ENCODE results near the gene TLE7. TPM values are rescaled to one million over a fixed set of nuclear protein-coding genes. Genes with fewer than 3 reads are reported as not detected.
A peak's percentile ranks its signal among the peaks of the same experiment; 100 is the strongest.

The TLE7 gene
- total RNA-seq, 2 experiments from 2014 or later = not detected

- ChIA-PET POLR2A (no interaction called here), CTCF (no interaction called here)
- Mint-ChIP-seq H3K27ac (no peak overlapping the region), H3K27me3 (peaks cover 6% of the 10 kb centered on the region), H3K4me1 (no peaks in the 10 kb centered on the region), H3K4me3 (no peak overlapping the region), H3K9me3 (ENCODE audit: low read depth) (no peaks in the 10 kb centered on the region), H3K36me3 (ENCODE audit: low read depth) (no peaks in the 10 kb centered on the region)
- DNase-seq (no peak), ATAC-seq (no peak)
- intact Hi-C loops (cut with DNase I, micrococcal nuclease) = no loop called here
Measured at GRCh38 chr16:71396594-71396993, 45.3 kb downstream of the TLE7 start.

DNA sequence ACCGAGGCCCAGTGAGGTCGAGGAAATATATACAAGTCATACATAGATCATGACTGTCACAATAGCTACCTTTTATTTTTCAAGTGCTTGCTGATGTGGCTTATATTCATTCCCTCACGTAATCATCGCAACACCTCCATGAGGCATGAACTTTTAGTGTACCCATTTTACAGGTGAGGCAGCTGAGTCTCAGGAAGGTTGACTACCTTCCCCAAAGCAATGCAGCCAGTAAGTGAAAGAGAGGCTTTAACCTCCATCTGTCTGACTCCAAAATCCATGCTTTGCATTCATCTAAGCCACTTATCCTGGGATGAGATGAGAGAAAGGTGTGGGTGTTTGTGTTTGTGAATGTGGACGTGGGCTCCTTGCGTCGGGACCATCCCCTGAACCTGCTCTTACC is 52.5 kb downstream of the TLE7 start:
- no peaks in the 10 kb centered on the region for H3K9me3 Mint-ChIP-seq (ENCODE audit: low read depth)
- DNase-seq (no peak), ATAC-seq (no peak)
- H3K4me1 Mint-ChIP-seq = peaks cover under 1% of the 10 kb centered on the region
- H3K4me3 Mint-ChIP-seq = no peak overlapping the region
- CTCF ChIA-PET = no interaction called here
- intact Hi-C loops (cut with DNase I, micrococcal nuclease) = no loop called here
- H3K27ac Mint-ChIP-seq = no peak overlapping the region
- POLR2A ChIA-PET = no interaction called here
- no peaks in the 10 kb centered on the region for H3K36me3 Mint-ChIP-seq (ENCODE audit: low read depth)
- peaks cover 18% of the 10 kb centered on the region for H3K27me3 Mint-ChIP-seq

DNA sequence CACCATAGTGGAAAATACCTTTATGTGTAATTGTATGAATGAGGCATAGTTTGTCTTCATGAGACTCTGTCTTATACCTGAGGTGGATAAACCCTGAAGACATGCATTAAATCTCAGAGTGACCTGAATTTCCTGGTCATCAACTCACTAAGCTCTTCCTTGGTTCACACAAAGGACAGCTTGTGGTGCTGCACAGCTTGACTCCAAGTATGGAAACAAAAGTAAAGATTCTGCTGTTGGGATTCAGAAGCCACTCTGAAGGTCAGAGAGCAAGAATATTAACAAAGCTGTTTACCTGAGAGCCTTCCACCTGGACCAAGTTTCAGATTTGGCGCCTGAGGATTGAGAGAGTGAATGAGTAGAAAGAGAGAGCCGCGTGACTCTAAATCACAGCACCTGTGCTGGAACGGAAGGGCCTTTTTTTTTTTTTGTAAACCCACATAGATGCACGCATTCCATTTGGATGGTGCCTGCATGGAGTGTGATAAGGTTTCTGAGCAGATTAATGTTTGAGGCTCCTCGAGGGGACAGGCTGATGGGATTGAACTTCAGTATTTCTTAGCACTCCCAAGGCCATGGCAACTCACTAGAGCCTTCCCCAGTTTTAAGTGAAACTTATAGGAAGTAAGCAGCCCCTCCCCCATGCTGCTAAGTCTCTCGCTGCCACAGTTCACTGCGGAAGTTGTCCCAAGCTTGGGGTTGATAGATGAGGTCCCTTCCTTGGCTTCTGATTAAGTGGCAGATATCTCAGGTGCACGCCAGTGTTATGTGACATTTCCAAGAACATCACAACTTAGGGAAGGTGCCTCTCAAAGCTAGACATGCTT is 54.6 kb downstream of the TLE7 start:
- ChIA-PET CTCF (interaction anchor here (1.0 to 1.6 kb wide), 2 partner anchors 20 to 25 kb away, joined by 3 to 4 read pairs; no protein-coding TSS in a partner anchor), POLR2A (no interaction called here)
- Mint-ChIP-seq H3K36me3 (ENCODE audit: low read depth) (no peaks in the 10 kb centered on the region), H3K4me1 (peaks cover 2% of the 10 kb centered on the region), H3K4me3 (no peak overlapping the region), H3K27me3 (peaks cover 21% of the 10 kb centered on the region), H3K9me3 (ENCODE audit: low read depth) (no peaks in the 10 kb centered on the region), H3K27ac (no peak overlapping the region)
- ATAC-seq (no peak), DNase-seq (no peak)
- intact Hi-C loops (cut with DNase I, micrococcal nuclease) = no loop called here

GRCh38 chr16:71384073-71384724 is 57.7 kb downstream of the TLE7 start:
- POLR2A ChIA-PET = no interaction called here

GRCh38 chr16:71383054-71383773 is 58.6 kb downstream of the TLE7 start:
- ChIA-PET CTCF (no interaction called here), POLR2A (no interaction called here)
- intact Hi-C loops (cut with DNase I, micrococcal nuclease) = no loop called here
- ATAC-seq (peak; percentile 83), DNase-seq (peak; percentile 36)
- Mint-ChIP-seq H3K4me1 (peaks cover 2% of the 10 kb centered on the region), H3K27ac (no peak overlapping the region), H3K27me3 (peaks cover 18% of the 10 kb centered on the region), H3K4me3 (no peak overlapping the region), H3K36me3 (ENCODE audit: low read depth) (no peaks in the 10 kb centered on the region), H3K9me3 (ENCODE audit: low read depth) (no peaks in the 10 kb centered on the region)

More at GRCh38 chr16:71384073-71384724, 57.7 kb downstream of the TLE7 start:
- intact Hi-C loops (cut with DNase I, micrococcal nuclease) = no loop called here
- H3K4me3 Mint-ChIP-seq = no peak overlapping the region
- CTCF ChIA-PET = no interaction called here
- peaks cover 15% of the 10 kb centered on the region for H3K27me3 Mint-ChIP-seq
- no peaks in the 10 kb centered on the region for H3K36me3 Mint-ChIP-seq (ENCODE audit: low read depth)
- H3K9me3 Mint-ChIP-seq (ENCODE audit: low read depth) = no peaks in the 10 kb centered on the region
- no peak for DNase-seq
- H3K27ac Mint-ChIP-seq = no peak overlapping the region
- no peak for ATAC-seq
- peaks cover 2% of the 10 kb centered on the region for H3K4me1 Mint-ChIP-seq

DNA sequence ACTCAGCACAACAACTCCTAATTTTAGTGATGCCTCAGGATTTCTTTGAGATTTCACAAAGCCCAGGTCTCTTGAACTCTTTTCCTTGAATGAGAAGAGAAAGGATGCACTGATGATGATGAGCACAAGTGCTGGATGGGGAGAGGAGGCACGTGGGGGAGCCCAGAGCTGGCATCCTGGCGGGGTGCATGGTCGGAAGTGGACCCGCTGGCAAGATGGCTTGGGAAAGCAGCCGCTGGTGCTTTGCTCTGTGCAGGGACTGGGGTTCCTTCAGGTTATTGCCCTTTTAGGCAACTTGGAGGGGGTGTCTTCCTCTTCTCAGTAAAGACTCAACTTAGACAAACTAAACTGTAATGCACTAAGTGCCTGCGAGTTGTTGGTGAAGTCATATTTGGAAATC is 61.0 kb downstream of the TLE7 start:
- no peak for ATAC-seq
- Mint-ChIP-seq H3K4me1 (peaks cover 2% of the 10 kb centered on the region), H3K4me3 (no peak overlapping the region), H3K27me3 (peaks cover 17% of the 10 kb centered on the region), H3K9me3 (ENCODE audit: low read depth) (no peaks in the 10 kb centered on the region), H3K27ac (no peak overlapping the region), H3K36me3 (ENCODE audit: low read depth) (no peaks in the 10 kb centered on the region)
- POLR2A ChIA-PET = no interaction called here
- CTCF ChIA-PET = no interaction called here
- no peak for DNase-seq
- intact Hi-C loops (cut with DNase I, micrococcal nuclease) = no loop called here

Other genes with a start within 250 kb of the TLE7 start
- gene HYDIN, start 211.3 kb downstream of the TLE7 start, total RNA-seq = under 1 TPM in 1 of 2 experiments, not detected in 1; 0.32 TPM
- 10 to 100 TPM; 15.8 to 16.5 TPM for gene CMTR2, start 152.7 kb downstream of the TLE7 start, total RNA-seq
- not detected for gene CALB2, start 83.3 kb downstream of the TLE7 start, total RNA-seq
- 10 to 100 TPM in 1 of 2 experiments, 1 to 10 TPM in 1; 9.6 to 10.9 TPM for gene ZNF23, start 20.2 kb upstream of the TLE7 start, total RNA-seq
- gene ZNF19, start 47.3 kb upstream of the TLE7 start, total RNA-seq = 1 to 10 TPM; 2.9 TPM
- not detected for gene CHST4, start 84.4 kb upstream of the TLE7 start, total RNA-seq
- gene TAT, start 135.0 kb upstream of the TLE7 start, total RNA-seq = not detected
- not detected for gene MARVELD3, start 184.1 kb upstream of the TLE7 start, total RNA-seq